GM11168 (cell line): Measurements from ENCODE around the gene KLF8.
"Not testable (repeated sequence)": the region's sequence is repeated elsewhere in the genome, so short reads cannot be mapped to it uniquely, and the experiment has no call there.

Experiments used
- in situ Hi-C: fragments of 300-500 bp; cut with MboI; formaldehyde crosslinking; loops from one replicate; pipeline ENCODE4 v1.12.0; 2022; ENCODE audit warnings: low sequenced_read_pairs; ENCODE audit not compliant: unreplicated experiment

Gene KLF8

GRCh38 chrX:56232221-56233082 is at the start of gene KLF8:
KLF8 (plus strand) TSS chrX:56232356; CDS start chrX:56233335, 979 bp downstream.
- in situ Hi-C loops, result loop anchor here (25.0 kb wide), 1 partner anchor 295 kb away; no protein-coding TSS in a partner anchor

GRCh38 chrX:56206945-56207344 is 25.2 kb upstream of the KLF8 start:
- in situ Hi-C loops, result not testable (repeated sequence)

- in situ Hi-C loops, result no loop called here
These were observed 20.5 kb upstream of the KLF8 start for GRCh38 chrX:56211701-56212100.

GRCh38 chrX:56216332-56216731 is 15.8 kb upstream of the KLF8 start:
- in situ Hi-C loops, result no loop called here

- in situ Hi-C loops, result no loop called here
These were observed 12.5 kb upstream of the KLF8 start for GRCh38 chrX:56219700-56220099.

GRCh38 chrX:56221101-56221500 is 11.1 kb upstream of the KLF8 start:
- in situ Hi-C loops, result no loop called here

- in situ Hi-C loops, result no loop called here
These were observed 9.6 kb upstream of the KLF8 start for GRCh38 chrX:56222473-56223000.

- in situ Hi-C loops, result loop anchor here (25.0 kb wide), 1 partner anchor 290 kb away; no protein-coding TSS in a partner anchor
These were observed 5.2 kb upstream of the KLF8 start for GRCh38 chrX:56226980-56227379.

GRCh38 chrX:56228914-56229313 is 3.2 kb upstream of the KLF8 start:
- in situ Hi-C loops, result loop anchor here (25.0 kb wide), 1 partner anchor 292 kb away; no protein-coding TSS in a partner anchor

- in situ Hi-C loops, result loop anchor here (25.0 kb wide), 1 partner anchor 294 kb away; no protein-coding TSS in a partner anchor
These were observed 542 bp upstream of the KLF8 start for GRCh38 chrX:56231537-56232090.

- in situ Hi-C loops, result loop anchor here (25.0 kb wide), 1 partner anchor 296 kb away; no protein-coding TSS in a partner anchor
These were observed 944 bp downstream of the KLF8 start for GRCh38 chrX:56233100-56233499.

- in situ Hi-C loops, result loop anchor here (25.0 kb wide), 1 partner anchor 296 kb away; no protein-coding TSS in a partner anchor
These were observed 1.5 kb downstream of the KLF8 start for GRCh38 chrX:56233682-56234081.

- in situ Hi-C loops, result loop anchor here (25.0 kb wide), 1 partner anchor 311 kb away; no protein-coding TSS in a partner anchor
These were observed 16.3 kb downstream of the KLF8 start for GRCh38 chrX:56248492-56248891.

GRCh38 chrX:56253832-56254703 is 21.9 kb downstream of the KLF8 start:
- in situ Hi-C loops, result no loop called here

GRCh38 chrX:56268888-56269287 is 36.7 kb downstream of the KLF8 start:
- in situ Hi-C loops, result no loop called here

GRCh38 chrX:56278692-56279091 is 46.5 kb downstream of the KLF8 start:
- in situ Hi-C loops, result loop anchor here (25.0 kb wide), 1 partner anchor 434 kb away; no protein-coding TSS in a partner anchor

GRCh38 chrX:56279863-56280262 is 47.7 kb downstream of the KLF8 start:
- in situ Hi-C loops, result loop anchor here (25.0 kb wide), 1 partner anchor 432 kb away; no protein-coding TSS in a partner anchor

- in situ Hi-C loops, result loop anchor here (25.0 kb wide), 1 partner anchor 431 kb away; no protein-coding TSS in a partner anchor
These were observed 49.6 kb downstream of the KLF8 start for GRCh38 chrX:56281789-56282188.

- in situ Hi-C loops, result loop anchor here (25.0 kb wide), 1 partner anchor 428 kb away; no protein-coding TSS in a partner anchor
These were observed 52.1 kb downstream of the KLF8 start for GRCh38 chrX:56284269-56284668.

- in situ Hi-C loops, result loop anchor here (25.0 kb wide), 1 partner anchor 424 kb away; no protein-coding TSS in a partner anchor
These were observed 56.5 kb downstream of the KLF8 start for GRCh38 chrX:56288608-56289007.
